H1 (cell line): ENCODE results near the gene PRR16. TPM values are rescaled to one million over a fixed set of nuclear protein-coding genes. Genes with fewer than 3 reads are reported as not detected.

Experiments used
- CHD1 ChIP-seq: IDR thresholded peaks from 2 replicates; pipeline ENCODE4 v1.6.1; 2012; ENCODE audit warnings: low read depth, low read length, improper control_type of control experiment
- polyA plus RNA-seq, 7 experiments: library from polyadenylated mRNA; depleted of rRNA in 3 of 7; stranded (reverse) in 5 of 7; unstranded in 2 of 7; fragments of >200 nt in 5 of 7; fragments of 200-250 nt in 2 of 7; gene quantifications; 1 replicate in 5 of 7; 2 replicates in 1 of 7; 4 replicates in 1 of 7; pipeline versions ENCODE4 v1.2.1 to v1.2.3, GENCODE V29; 2011 to 2013; ENCODE audit warnings: missing spikeins in 2 of 7, mixed read lengths in 2 of 7
- total RNA-seq: library from RNA; stranded (reverse); fragmentation: NEBNext Ultra II Directional; extraction: Animal tissue kit (Norgen Biotek cat#: 25700); gene quantifications from 2 replicates; pipeline ENCODE4 v1.2.1, GENCODE V29; 2021

Gene PRR16
- total and polyA plus RNA-seq, 2 of the 8 experiments (the other 6 are each of a cell fraction or from before 2014, with no cell fraction given), result 0.73 to 1.6 TPM

- no peak for TF ChIP-seq CHD1
Measured at GRCh38 chr5:120695368-120695880, 231.3 kb downstream of the PRR16 start (continued).
